Activated T-cell treated with anti-CD3 and anti-CD28 coated beads for 4 hours (primary cell): ENCODE data around the gene ZNF500.
"Not testable (repeated sequence)": the region's sequence is repeated elsewhere in the genome, so short reads cannot be mapped to it uniquely, and the experiment has no call there.

Experiments
- DNase-seq: peaks from one replicate; pipeline ENCODE4 v3.0.0-alpha.2; 2020

Gene ZNF500

DNA sequence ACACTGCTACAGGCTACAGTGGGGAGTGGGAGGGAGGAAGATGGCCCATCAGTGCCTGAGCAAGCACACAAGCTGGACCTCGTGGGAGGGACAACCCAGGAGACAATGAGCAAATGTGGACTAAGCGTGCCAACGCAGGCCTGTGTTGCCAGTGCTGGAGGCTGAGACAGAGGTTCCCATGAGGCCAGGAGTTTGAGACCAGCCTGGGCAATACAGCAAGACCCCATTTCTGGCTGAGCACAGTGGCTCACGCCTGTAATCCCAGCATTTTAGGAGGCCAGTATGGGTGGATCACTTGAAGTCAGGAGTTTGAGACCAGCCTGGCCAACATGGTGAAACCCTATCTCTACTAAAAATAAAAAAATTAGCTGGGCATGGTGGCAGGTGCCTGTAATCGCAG is 28.6 kb downstream of the ZNF500 start:
- DNase-seq: not testable (repeated sequence)

DNA sequence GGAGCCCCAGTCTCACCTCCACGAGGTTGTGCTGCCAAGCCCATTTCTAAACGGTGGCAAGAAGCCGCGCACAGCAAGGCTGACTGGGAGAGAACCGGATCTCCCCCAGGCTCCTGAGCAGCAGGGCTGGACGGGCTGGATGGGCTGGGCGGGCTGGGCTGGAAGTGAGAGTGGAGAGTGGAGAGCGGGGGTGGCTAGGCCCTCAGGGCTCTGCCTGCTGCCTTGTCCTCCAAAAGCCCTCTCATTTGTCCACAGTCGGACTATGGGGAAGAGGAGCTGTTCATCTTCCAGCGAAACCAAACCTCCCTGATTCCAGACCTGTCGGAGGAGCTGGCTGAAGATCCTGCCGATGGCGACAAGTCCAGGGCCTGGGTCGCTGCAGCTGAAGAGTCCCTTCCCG is 29.4 kb downstream of the ZNF500 start:
- no peak for DNase-seq

DNA sequence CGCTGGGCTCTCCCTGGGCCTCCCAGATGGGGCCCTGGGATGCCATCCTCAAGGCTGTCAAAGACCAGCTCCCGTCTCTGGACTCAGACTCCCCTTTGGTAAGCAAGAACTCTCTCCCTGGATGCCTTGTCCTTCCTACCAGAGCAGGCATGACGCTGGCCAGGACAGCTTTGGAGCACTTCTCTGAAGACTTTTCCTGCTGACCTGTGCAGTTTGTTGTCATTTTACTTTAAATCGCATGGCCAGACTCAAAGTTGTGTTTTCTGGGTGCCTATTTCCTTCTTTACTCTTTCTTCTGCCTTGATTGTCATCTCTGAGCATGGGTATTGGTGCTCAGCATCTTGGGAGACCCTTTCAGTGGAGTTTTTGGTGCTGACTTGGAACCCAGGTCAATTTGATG is 30.4 kb downstream of the ZNF500 start:
- DNase-seq: no peak

GRCh38 chr16:4734730-4735535 is 32.0 kb downstream of the ZNF500 start:
- peak; percentile 92 for DNase-seq

GRCh38 chr16:4734063-4734729 is 32.8 kb downstream of the ZNF500 start, which contains the start of the genes ANKS3 and DNAAF8:
Gene ANKS3 (minus strand): TSS chr16:4734271. CDS start chr16:4730149, 4,122 bp downstream.
Gene DNAAF8 (plus strand): TSS chr16:4734537. CDS start chr16:4736515, 1,978 bp downstream.
- peak; percentile 70 for DNase-seq

GRCh38 chr16:4733747-4734062 is 33.3 kb downstream of the ZNF500 start:
- peak; percentile 29 for DNase-seq

DNA sequence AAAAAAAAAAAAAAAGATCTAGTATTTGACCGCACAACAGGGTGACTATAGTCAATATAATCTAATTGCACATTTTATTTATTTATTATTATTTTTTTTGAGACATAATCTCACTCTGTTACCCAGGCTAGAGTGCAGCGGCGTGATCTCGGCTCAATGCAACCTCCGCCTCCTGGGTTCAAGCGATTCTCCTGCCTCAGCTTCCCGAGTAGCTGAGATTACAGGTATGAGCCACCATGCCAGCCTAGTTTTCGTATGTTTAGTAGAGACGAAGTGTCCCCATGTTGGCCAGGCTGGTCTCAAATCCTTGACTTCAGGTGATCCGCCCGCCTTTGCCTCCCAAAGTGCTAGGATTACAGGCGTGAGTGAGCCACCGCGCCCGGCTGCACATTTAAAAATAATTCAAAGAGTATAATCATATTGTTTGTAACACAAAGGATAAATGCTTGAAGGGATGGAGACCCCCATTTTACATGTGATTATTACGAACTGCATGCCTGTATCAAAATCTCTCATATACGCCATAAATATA is 33.7 kb downstream of the ZNF500 start:
- no peak for DNase-seq

- no peak for DNase-seq
These were observed 37.1 kb downstream of the ZNF500 start for GRCh38 chr16:4729876-4730275.

DNA sequence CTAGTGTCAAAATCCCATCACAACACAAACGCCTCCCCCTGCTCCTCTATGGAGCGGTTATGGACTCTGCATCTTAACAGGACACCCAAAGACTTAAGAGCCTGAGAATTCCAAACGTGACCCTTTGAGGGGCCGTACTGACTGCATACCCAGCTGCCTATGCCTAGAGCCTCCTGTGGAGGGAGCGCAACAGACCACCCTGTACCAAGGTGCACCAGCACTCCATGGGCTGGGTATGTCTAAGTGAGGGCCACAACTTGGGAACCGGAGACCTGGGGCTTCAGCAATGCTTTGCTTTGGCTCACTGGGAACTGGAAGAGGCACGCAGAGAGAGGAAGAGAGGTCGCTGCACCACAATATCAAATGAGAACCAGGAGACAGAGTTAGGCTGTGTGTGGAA is 38.3 kb downstream of the ZNF500 start:
- no peak for DNase-seq

DNA sequence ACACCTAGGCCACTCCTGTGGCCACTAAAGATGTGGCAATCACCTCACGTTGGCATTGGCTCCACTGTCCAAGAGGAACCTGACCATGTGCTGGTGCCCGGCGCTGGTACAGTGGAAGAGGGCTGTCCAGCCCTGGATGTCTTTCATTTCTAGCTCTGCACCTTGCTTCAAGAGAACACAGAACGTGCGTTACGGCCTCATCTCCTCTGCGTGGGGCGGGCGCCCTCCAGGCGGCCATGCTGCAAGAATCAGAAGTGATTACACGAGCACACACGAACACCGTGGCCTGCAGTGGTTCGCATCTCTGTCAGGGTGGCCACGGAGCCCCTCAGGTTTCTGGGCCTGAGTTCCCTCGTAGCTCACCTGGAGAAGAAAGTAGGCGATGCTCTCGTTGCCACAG is 40.3 kb downstream of the ZNF500 start:
- no peak for DNase-seq

- DNase-seq: no peak
These were observed 42.2 kb downstream of the ZNF500 start for GRCh38 chr16:4724661-4725270.

DNA sequence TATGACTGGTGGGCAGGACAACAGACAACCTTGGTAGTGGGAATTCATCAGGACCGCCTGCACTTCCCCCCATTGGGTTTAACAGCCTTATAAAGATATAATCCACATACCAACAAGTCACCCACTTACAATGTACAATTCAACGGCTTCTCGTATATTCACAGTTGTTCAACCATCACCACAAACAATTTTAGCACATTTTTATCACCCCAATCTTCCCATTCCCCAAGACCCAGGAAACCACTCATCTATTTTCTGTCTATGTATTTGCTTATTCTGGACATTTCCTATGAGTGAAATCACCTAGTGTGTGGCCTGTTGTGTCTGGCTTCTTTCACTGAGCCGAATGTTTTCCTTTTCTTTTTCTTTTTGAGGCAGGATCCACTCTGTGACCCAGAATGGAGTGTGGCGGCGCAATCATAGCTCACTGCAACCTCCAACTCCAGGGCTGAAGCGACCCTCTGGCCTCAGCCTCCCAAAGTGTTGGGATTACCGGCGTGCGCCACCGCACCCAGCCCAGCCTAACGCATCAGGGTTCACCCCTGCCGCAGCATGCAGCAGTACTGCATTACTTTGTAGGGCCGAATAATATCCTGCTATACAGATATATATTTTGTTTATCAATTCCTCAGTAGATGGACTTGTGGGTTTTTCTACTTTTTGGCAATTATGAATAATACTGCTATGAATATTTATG is 43.7 kb downstream of the ZNF500 start:
- no peak for DNase-seq

DNA sequence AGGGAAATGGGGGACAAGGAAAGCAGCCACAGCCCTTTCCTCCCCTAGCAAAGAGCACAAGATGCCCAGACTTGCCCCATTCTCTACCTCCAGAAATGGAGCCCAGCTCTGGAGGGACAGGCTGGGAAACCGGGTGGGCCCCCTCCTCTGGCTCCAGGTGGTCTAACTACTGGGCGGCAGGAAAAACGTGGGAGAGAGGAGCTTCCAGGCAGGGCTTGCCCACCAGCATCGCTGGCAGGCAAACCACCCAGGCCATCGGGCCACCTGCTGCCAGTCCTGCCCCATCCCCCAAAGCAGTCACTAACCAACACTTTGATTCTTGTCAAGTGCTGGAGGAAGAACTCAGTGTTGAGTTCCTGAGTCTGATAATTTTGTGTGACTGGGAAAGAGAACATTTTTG is 48.5 kb downstream of the ZNF500 start:
- DNase-seq: no peak

- DNase-seq: no peak
These were observed 52.0 kb downstream of the ZNF500 start for GRCh38 chr16:4714996-4715395.

GRCh38 chr16:4713663-4714501 is 53.1 kb downstream of the ZNF500 start:
- DNase-seq: no peak

GRCh38 chr16:4709481-4709880 is 57.5 kb downstream of the ZNF500 start:
- no peak for DNase-seq

DNA sequence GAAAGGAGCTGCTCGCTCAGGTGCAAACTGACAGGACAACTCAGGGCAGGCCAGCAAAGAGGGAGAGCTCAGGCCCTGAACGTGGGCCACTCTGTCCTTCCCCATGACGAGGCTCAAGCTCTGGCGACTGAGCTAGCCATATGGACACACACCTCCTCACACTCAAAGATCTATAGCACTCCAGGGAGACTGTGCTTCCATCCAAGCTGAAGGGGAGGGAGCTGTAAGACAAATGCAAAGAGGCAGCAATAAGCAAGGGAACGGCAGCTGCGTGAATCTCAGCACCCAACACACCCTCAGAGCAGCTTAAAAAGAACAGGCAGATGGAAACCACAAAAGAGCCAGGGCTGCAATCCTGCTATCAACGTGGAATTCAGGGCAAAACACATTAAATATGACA is 60.1 kb downstream of the ZNF500 start:
- no peak for DNase-seq

DNA sequence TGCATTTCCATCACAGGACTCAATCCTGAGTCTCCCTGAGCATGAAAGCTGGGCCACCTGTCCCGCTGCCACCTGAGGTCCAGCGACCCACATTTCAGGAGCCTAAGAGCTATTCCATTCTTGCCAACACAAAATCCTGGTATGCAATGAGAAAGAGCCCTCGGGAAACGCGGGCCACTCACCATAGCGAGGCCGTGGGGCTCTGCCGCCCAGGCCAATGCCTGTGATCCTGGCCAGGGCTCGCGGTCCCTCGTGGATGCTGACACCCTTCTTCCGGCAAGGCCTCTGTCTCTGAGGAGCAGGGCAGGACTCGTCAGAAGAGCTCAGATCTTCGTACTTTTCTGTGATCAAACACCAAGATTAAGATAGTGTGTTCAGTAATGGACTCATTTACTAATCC is 62.0 kb downstream of the ZNF500 start:
- no peak for DNase-seq

DNA sequence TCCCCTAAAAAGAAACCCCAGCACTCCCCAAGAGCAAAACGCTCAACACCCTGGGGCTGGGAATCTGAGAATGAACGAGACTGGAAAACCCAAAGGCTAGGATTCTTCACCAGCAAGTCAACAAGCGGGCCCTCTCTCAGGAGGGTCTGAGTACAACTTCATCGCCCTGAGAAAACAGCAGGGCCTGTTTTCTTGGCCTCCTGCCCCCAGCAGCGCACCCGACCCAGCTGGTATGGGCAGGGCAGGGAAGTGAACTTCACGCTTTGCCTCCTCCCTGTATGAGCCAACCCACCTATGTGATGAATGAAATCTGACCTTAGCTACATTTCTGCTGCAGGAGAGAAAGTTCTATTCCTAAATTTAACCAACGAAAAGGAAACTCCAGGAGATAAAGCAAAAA is 62.5 kb downstream of the ZNF500 start:
- no peak for DNase-seq

GRCh38 chr16:4703906-4704305 is 63.1 kb downstream of the ZNF500 start:
- DNase-seq: no peak

GRCh38 chr16:4702466-4702808 is 64.5 kb downstream of the ZNF500 start:
- no peak for DNase-seq

- DNase-seq: no peak
These were observed 65.0 kb downstream of the ZNF500 start for GRCh38 chr16:4701791-4702465.
